ENCODE measurements around the gene CPNE5. TPM values are rescaled to one million over a fixed set of nuclear protein-coding genes. Genes with fewer than 3 reads are reported as not detected.

CPNE5 gene
- total RNA-seq, 4 donors from 2014 or later: 1.1 to 4.6 (median 2.9) TPM

DNA sequence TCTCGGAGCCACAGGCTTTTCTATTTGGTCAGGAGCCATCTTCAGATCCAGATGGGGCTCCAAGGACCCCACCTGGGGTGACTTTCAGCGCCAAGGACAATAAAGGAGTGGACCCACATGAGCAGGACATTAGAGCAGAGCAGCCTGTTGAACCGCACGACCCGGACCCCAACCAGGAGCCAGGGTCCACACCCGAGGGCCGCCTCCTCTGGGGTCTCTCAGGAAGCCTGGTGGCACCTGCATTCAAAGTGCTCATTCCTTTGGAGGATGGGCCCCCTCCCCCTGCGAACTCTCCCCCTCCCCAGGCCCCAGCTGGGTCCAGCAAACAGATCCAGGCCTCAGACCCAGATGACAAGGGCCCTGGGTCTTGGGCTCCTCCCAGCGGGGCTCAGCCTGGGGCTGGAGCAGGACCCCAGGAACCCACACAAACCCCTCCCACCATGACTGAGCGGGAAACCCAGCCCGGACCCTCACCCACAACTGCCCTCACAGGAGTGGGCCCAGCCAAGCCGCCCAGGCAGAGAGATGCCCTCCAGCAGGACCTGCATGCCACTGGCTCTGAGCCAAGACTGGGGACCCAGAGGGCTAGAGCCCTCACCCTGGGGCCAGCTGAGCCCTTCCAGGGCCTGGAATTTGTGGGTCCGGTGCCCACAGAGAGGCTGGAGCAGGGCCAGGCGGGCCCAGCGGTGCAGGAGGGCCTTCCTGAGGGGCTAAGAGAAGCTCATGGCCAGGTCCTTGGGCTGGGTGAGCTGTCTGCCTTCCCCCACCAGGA, 117.7 kb downstream of the CPNE5 start:
- DNase-seq: peak; percentile 10 to 19
- TF ChIP-seq, protein P1, sequence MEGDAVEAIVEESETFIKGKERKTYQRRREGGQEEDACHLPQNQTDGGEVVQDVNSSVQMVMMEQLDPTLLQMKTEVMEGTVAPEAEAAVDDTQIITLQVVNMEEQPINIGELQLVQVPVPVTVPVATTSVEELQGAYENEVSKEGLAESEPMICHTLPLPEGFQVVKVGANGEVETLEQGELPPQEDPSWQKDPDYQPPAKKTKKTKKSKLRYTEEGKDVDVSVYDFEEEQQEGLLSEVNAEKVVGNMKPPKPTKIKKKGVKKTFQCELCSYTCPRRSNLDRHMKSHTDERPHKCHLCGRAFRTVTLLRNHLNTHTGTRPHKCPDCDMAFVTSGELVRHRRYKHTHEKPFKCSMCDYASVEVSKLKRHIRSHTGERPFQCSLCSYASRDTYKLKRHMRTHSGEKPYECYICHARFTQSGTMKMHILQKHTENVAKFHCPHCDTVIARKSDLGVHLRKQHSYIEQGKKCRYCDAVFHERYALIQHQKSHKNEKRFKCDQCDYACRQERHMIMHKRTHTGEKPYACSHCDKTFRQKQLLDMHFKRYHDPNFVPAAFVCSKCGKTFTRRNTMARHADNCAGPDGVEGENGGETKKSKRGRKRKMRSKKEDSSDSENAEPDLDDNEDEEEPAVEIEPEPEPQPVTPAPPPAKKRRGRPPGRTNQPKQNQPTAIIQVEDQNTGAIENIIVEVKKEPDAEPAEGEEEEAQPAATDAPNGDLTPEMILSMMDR (IDR thresholded peaks at IDR 0.05): no peak
- Histone ChIP-seq H3K9me3 (no peaks in the 10 kb centered on the region), H3K4me3 (replicated peaks in 1 of 3) (no peak overlapping the region), H3K27me3 (no peaks in the 10 kb centered on the region), H3K27ac (no peak overlapping the region), H3K4me1 (no peaks in the 10 kb centered on the region), H3K36me3 (no peaks in the 10 kb centered on the region)
- WGBS, 2 donors: 67 to 76% methylated on average over 3 to 9 of the region's 15 CpGs
- intact Hi-C loops (cut with DNase I): loop anchor here (5.0 to 10.0 kb wide), 2 partner anchors 36 to 97 kb away; no protein-coding TSS in a partner anchor

DNA sequence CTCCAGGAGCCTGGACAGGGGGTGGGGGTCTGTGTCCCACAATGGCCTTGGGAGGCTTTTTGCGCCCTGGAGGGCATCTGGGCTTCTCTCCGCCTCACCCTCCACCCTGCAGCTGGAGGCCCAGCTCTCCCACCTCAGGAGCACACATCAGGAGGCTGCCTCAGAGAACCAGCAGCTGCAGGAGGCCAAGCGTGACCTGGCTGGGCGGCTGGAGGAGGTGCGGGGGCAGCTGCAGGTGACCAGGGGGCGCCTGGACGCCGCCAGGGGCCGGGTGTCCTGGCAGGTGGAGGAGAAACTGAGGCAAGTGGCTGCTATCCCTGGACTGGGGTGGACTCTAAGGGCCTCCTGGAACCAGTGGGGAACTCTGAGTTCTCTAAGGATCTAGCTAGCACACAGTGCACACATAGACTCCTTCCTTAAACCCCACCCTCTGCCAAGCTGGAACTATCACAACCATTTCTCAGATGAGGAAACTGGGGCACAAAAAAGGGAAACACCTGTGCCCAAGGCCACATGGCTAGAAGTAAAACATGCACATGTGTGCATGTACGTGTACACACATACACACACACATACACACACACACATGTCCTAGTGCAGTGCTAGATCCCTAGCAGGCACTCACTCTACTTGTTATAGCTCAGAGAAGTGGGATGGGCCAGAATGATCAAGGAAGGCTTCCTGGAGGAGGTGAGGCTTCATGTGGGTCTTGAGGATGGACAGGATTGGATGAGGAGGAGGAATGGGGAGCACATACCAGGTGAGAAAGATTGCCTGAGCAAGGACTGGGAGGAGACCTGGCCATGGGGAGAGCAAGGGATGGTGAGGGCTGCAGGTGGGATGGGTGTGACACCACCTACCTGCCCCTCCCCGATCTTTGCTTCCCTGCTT, 118.7 kb downstream of the CPNE5 start:
- TF ChIP-seq, protein P1 (IDR thresholded peaks at IDR 0.05): no peak
- TF ChIP-seq POLR2A (IDR thresholded peaks at IDR 0.05): no peak
- Histone ChIP-seq H3K4me3 (replicated peaks in 1 of 3) (no peak overlapping the region), H3K27ac (no peak overlapping the region), H3K4me1 (no peaks in the 10 kb centered on the region), H3K9me3 (no peaks in the 10 kb centered on the region), H3K27me3 (no peaks in the 10 kb centered on the region), H3K36me3 (no peaks in the 10 kb centered on the region)
- no peak for DNase-seq
- intact Hi-C loops (cut with DNase I): loop anchor here (5.0 to 10.0 kb wide), 2 partner anchors 37 to 96 kb away; no protein-coding TSS in a partner anchor
- WGBS, 2 donors: 83 to 86% methylated on average over 9 to 11 of the region's 11 CpGs

DNA sequence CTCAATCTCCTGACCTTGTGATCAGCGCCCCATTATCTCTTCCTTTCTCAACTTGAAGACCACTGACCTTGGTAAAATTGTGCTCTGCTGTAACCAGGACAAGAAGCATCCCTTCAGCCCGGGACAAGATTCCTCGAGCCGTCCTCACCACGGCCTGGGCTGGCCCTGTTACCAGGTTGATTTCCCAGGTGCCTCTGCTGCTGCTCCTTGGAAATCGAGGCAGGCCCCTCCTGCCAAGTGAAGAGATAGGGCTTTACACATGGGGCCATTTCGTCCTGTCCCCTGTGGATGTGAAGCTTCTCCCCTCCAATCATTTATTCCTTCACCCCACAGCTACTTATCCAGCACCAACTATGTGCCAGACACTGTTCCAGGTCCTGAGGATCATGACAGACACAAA, 120.1 kb downstream of the CPNE5 start:
- Histone ChIP-seq H3K36me3 (no peaks in the 10 kb centered on the region), H3K9me3 (no peaks in the 10 kb centered on the region), H3K4me3 (replicated peaks in 1 of 3) (no peak overlapping the region), H3K4me1 (no peaks in the 10 kb centered on the region), H3K27ac (no peak overlapping the region), H3K27me3 (no peaks in the 10 kb centered on the region)
- intact Hi-C loops (cut with DNase I): no loop called here
- 91 to 94% methylated on average over 7 of the region's 7 CpGs for whole genome bisulfite sequencing, 2 donors
- TF ChIP-seq, protein P1 (IDR thresholded peaks at IDR 0.05): no peak
- no peak for TF ChIP-seq POLR2A (IDR thresholded peaks at IDR 0.05)
- DNase-seq: no peak

DNA sequence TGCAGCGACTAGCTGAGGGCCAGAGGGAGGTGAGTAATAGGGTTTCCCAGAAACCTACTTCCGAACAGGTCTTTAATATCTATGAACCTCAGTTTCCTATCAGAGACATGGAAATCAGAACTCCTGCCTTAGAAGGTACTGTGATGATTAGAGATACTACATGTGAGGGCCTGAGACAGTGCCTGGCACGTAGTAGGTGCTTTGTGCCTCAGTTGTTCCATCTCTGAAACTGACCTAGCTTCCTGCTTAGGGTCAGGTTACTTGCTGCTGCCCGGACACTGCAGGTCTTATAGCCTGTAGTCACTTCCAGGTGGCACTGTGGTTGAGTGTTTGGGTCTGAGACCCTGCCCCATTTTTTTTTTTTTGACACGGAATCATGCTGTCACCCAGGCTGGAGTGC, 120.7 kb downstream of the CPNE5 start:
- TF ChIP-seq, protein P1 (IDR thresholded peaks at IDR 0.05): no peak
- no peak for TF ChIP-seq POLR2A (IDR thresholded peaks at IDR 0.05)
- no peaks in the 10 kb centered on the region for H3K36me3 ChIP-seq
- no peaks in the 10 kb centered on the region for H3K27me3 ChIP-seq
- WGBS, 2 donors: 72 to 89% methylated on average over 5 of the region's 5 CpGs
- H3K4me3 ChIP-seq (replicated peaks in 1 of 3): no peak overlapping the region
- H3K27ac ChIP-seq: no peak overlapping the region
- no peaks in the 10 kb centered on the region for H3K9me3 ChIP-seq
- no peak for DNase-seq
- intact Hi-C loops (cut with DNase I): no loop called here
- H3K4me1 ChIP-seq: no peaks in the 10 kb centered on the region

All from thyroid gland (tissue), 4 donors.